K562 (cell line): ENCODE results near the gene ATP5MK. TPM values are rescaled to one million over a fixed set of nuclear protein-coding genes. Genes with fewer than 3 reads are reported as not detected.
A peak's percentile ranks its signal among the peaks of the same experiment; 100 is the strongest.

Experiments
- BRD4 ChIP-seq: fragments of 200-600 bp; sonication (generic); IDR thresholded peaks from 2 replicates; pipeline ENCODE4 v1.6.1; 2017; ENCODE audit warnings: inconsistent platforms
- E2F5 ChIP-seq: sonication (generic); formaldehyde crosslinking; IDR thresholded peaks from 2 replicates; pipeline ENCODE4 v1.8.0; 2022; ENCODE audit warnings: mild to moderate bottlenecking, missing genetic modification reagents
- JUN ChIP-seq, 2 experiments: sonication (generic) in 1 of 2; formaldehyde crosslinking in 1 of 2; IDR thresholded peaks; 2 replicates each; pipeline versions ENCODE4 v1.6.1 to v1.8.0; 2012 to 2022; ENCODE audit warnings: borderline replicate concordance in 2 of 2, mild to moderate bottlenecking in 2 of 2, improper control_type of control experiment in 1 of 2, low read depth in 1 of 2, low read length in 1 of 2, missing genetic modification reagents in 1 of 2
- NFIC ChIP-seq: fragments of 450-650 bp; IDR thresholded peaks from 2 replicates; pipeline ENCODE4 v1.6.1; 2017; ENCODE audit warnings: mild to moderate bottlenecking, inconsistent platforms
- POLR2G ChIP-seq: fragments of 200-400 bp; formaldehyde crosslinking; IDR thresholded peaks from 2 replicates; pipeline ENCODE4 v1.6.1; 2017; ENCODE audit warnings: low read depth, mild to moderate bottlenecking, antibody characterized with exemption, low read length, moderate library complexity
- RFX7 ChIP-seq: fragments of 250-450 bp; sonication (Bioruptor Pico); IDR thresholded peaks from 2 replicates; pipeline ENCODE4 v1.5.1; 2021; ENCODE audit warnings: mild to moderate bottlenecking
- SMARCB1 ChIP-seq: IDR thresholded peaks from 2 replicates; pipeline ENCODE4 v1.6.1; 2011; ENCODE audit warnings: improper control_type of control experiment, low read depth; ENCODE audit not compliant: insufficient read length
- SRSF3 ChIP-seq: fragments of 200-400 bp; formaldehyde crosslinking; IDR thresholded peaks from 2 replicates; pipeline ENCODE4 v1.6.1; 2016; ENCODE audit warnings: mild to moderate bottlenecking, low read length, moderate library complexity; ENCODE audit not compliant: insufficient read depth
- TAF7 ChIP-seq: fragments of 450-650 bp; IDR thresholded peaks from 2 replicates; pipeline ENCODE4 v1.6.1; 2016; ENCODE audit warnings: missing genetic modification characterization, missing compliant biosample characterization
- TCFL5 ChIP-seq: fragments of 250-450 bp; sonication (Bioruptor Pico); conservative IDR thresholded peaks from 2 replicates; pipeline ENCODE4 v1.6.1; 2021; ENCODE audit warnings: mild to moderate bottlenecking, moderate library complexity, matching md5 sums
- YY1 ChIP-seq, 3 experiments: IDR thresholded peaks; 2 replicates each; pipeline ENCODE4 v1.6.1; 2011; ENCODE audit warnings: low read length in 2 of 3, mild to moderate bottlenecking in 2 of 3, moderate library complexity in 2 of 3, borderline replicate concordance in 1 of 3, control low read depth in 1 of 3, low read depth in 1 of 3; ENCODE audit not compliant: insufficient read depth in 3 of 3, insufficient replicate concordance in 2 of 3, control insufficient read depth in 1 of 3, insufficient read length in 1 of 3; ENCODE audit errors: extremely low read depth in 1 of 3
- ZNF146 ChIP-seq: IDR thresholded peaks from one replicate; pipeline ENCODE4 v1.6.1; 2018; ENCODE audit warnings: missing compliant biosample characterization; ENCODE audit not compliant: unreplicated experiment
- ZNF224 ChIP-seq: sonication (generic); formaldehyde crosslinking; IDR thresholded peaks from 2 replicates; pipeline ENCODE4 v1.8.0; 2022; ENCODE audit warnings: mild to moderate bottlenecking, missing genetic modification reagents
- ZNF644 ChIP-seq: fragments of 200-800 bp; sonication (Bioruptor generic); IDR thresholded peaks from 2 replicates; pipeline ENCODE4 v1.6.1; 2016; ENCODE audit warnings: low read depth, missing genetic modification characterization, missing compliant biosample characterization
- ZNF77 ChIP-seq: fragments of 250-450 bp; sonication (Bioruptor Pico); IDR thresholded peaks from 2 replicates; pipeline ENCODE4 v1.5.0; 2020
- ZNF780A ChIP-seq: fragments of 250-450 bp; sonication (Bioruptor Pico); IDR thresholded peaks from 2 replicates; pipeline ENCODE4 v1.5.0; 2021; ENCODE audit warnings: mild to moderate bottlenecking
- polyA plus RNA-seq, 8 experiments: library from polyadenylated mRNA; depleted of rRNA in 4 of 8; stranded (reverse) in 5 of 8; unstranded in 3 of 8; fragments of >200 nt; fragmentation: Nextera tagmentation in 2 of 8; fragmentation: Illumina TruSeq in 1 of 8; extraction: Ambion mirVana in 2 of 8; extraction: Trizol in 1 of 8; gene quantifications; 2 replicates each; pipeline versions ENCODE4 v1.2.1 to v1.2.3, GENCODE V29; 2011 to 2014; ENCODE audit warnings: inconsistent platforms in 1 of 8, missing spikeins in 1 of 8
- total RNA-seq, 7 experiments: library from RNA; depleted of rRNA in 6 of 7; stranded (reverse); fragments of >200 nt in 6 of 7; fragmentation: Illumina TruSeq in 2 of 7; extraction: Trizol in 2 of 7; gene quantifications; 2 replicates each; pipeline versions ENCODE4 v1.2.1 to v1.2.3, GENCODE V29; 2011 to 2021; ENCODE audit warnings: low replicate concordance in 1 of 7
- TF ChIP-seq, protein P1 (sequence below): sonication (generic); formaldehyde crosslinking; IDR thresholded peaks from 2 replicates; pipeline ENCODE4 v1.8.1; 2023; ENCODE audit warnings: mild to moderate bottlenecking, missing genetic modification reagents
- TF ChIP-seq, protein P2 (sequence below): fragments of 450-650 bp; formaldehyde crosslinking; IDR thresholded peaks from 2 replicates; pipeline ENCODE4 v1.4.0; 2020; ENCODE audit warnings: mild to moderate bottlenecking, mixed read lengths

ATP5MK gene
- total and polyA plus RNA-seq, 9 of the 15 experiments (the other 6 are each of a cell fraction or from before 2014, with no cell fraction given) = 182 to 1,810 (median 741) TPM

- TF ChIP-seq ZNF644 (tag) = no peak
- TF ChIP-seq E2F5 (CRISPR knock-in tag) = no peak
- no peak for TF ChIP-seq ZNF77
- no peak for TF ChIP-seq BRD4
- TF ChIP-seq, protein P1, sequence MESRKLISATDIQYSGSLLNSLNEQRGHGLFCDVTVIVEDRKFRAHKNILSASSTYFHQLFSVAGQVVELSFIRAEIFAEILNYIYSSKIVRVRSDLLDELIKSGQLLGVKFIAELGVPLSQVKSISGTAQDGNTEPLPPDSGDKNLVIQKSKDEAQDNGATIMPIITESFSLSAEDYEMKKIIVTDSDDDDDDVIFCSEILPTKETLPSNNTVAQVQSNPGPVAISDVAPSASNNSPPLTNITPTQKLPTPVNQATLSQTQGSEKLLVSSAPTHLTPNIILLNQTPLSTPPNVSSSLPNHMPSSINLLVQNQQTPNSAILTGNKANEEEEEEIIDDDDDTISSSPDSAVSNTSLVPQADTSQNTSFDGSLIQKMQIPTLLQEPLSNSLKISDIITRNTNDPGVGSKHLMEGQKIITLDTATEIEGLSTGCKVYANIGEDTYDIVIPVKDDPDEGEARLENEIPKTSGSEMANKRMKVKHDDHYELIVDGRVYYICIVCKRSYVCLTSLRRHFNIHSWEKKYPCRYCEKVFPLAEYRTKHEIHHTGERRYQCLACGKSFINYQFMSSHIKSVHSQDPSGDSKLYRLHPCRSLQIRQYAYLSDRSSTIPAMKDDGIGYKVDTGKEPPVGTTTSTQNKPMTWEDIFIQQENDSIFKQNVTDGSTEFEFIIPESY (CRISPR knock-in tag) = no peak; the same call in 1 of the 2 replicates
- TF ChIP-seq NFIC = no peak
- TF ChIP-seq JUN (IDR thresholded peaks at IDR 0.05; ENCODE audit: borderline replicate concordance, low read depth, low read length) = no peak
- no peak for TF ChIP-seq JUN (CRISPR knock-in tag; IDR thresholded peaks at IDR 0.05; ENCODE audit: borderline replicate concordance)
- TF ChIP-seq SRSF3 = no peak
- no peak for TF ChIP-seq SMARCB1
- TF ChIP-seq ZNF780A (CRISPR knock-in tag) = no peak
- TF ChIP-seq TAF7 (tag) = peak; percentile 99
- TF ChIP-seq TCFL5 (CRISPR knock-in tag) = no peak
- TF ChIP-seq YY1 (IDR thresholded peaks at IDR 0.05; ENCODE audit: borderline replicate concordance in 1 of 3, control insufficient read depth in 1 of 3, extremely low read depth in 1 of 3, insufficient read depth in 3 of 3, insufficient read length in 1 of 3, insufficient replicate concordance in 2 of 3, low read depth in 1 of 3, low read length in 2 of 3) = peak; percentile 96 to 99 (median 98)
- TF ChIP-seq ZNF224 (CRISPR knock-in tag) = no peak
- no peak for TF ChIP-seq ZNF146
- TF ChIP-seq RFX7 = no peak
- TF ChIP-seq POLR2G = peak; percentile 80
- TF ChIP-seq, protein P2, sequence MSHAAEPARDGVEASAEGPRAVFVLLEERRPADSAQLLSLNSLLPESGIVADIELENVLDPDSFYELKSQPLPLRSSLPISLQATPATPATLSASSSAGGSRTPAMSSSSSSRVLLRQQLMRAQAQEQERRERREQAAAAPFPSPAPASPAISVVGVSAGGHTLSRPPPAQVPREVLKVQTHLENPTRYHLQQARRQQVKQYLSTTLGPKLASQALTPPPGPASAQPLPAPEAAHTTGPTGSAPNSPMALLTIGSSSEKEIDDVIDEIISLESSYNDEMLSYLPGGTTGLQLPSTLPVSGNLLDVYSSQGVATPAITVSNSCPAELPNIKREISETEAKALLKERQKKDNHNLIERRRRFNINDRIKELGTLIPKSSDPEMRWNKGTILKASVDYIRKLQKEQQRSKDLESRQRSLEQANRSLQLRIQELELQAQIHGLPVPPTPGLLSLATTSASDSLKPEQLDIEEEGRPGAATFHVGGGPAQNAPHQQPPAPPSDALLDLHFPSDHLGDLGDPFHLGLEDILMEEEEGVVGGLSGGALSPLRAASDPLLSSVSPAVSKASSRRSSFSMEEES (CRISPR knock-in tag) = no peak
Measured at GRCh38 chr10:103367782-103368518, 28.3 kb downstream of the ATP5MK start, which contains the start of gene TAF5 (continued).
